Medulla oblongata (tissue), 1 donor: ENCODE data around the gene OR4C15.

Experiments
- DNase-seq: peaks from one replicate; pipeline ENCODE4 v3.0.0-alpha.2; 2015; ENCODE audit errors: extremely low spot score

Gene OR4C15

DNA sequence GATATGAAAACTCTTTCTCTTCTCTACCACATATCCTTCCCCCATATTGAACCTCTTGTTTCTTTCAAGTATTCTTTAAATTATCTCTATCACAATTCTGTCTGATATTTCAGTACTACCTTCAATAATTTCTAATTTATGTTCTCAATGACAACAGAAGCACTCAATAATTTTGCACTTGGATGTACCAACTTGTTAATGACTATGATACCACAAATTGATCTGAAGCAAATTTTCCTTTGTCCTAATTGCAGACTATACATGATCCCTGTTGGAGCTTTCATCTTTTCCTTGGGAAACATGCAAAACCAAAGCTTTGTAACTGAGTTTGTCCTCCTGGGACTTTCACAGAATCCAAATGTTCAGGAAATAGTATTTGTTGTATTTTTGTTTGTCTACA, at the start of gene OR4C15:
Gene OR4C15 (plus strand): TSS at position 301 of the 400 bp plus-strand sequence. CDS start 0 bp downstream, at position 301.
- DNase-seq = no peak

- DNase-seq = no peak
Measured at GRCh38 chr11:55571828-55572227, 17.6 kb downstream of the OR4C15 start, which contains the start of gene OR4C16. OR4C16 (plus strand) TSS chr11:55572128; CDS start chr11:55572128, 0 bp downstream.

- DNase-seq = no peak
Measured at GRCh38 chr11:55572548-55572947, 18.3 kb downstream of the OR4C15 start.
